H9 (cell line): Measurements from ENCODE around the gene LIPE. TPM values are rescaled to one million over a fixed set of nuclear protein-coding genes. Genes with fewer than 3 reads are reported as not detected.
A peak's percentile ranks its signal among the peaks of the same experiment; 100 is the strongest.

Experiments
- DNase-seq: peaks from one replicate; pipeline ENCODE4 v3.0.0-alpha.2; 2017
- H2AFZ ChIP-seq: one replicate; pipeline ENCODE4 v1.6.1; 2013; ENCODE audit warnings: mild to moderate bottlenecking, low read length, control low read depth, moderate library complexity
- H2AK5ac ChIP-seq: 2 replicates; pipeline ENCODE4 v1.6.1; 2013; ENCODE audit warnings: low read length, control low read depth, mixed read lengths; ENCODE audit not compliant: insufficient read length
- H2BK120ac ChIP-seq: one replicate; pipeline ENCODE4 v1.6.1; 2013; ENCODE audit warnings: low read depth, mild to moderate bottlenecking, low read length, control low read depth, inconsistent platforms; ENCODE audit not compliant: poor library complexity, severe bottlenecking
- H2BK12ac ChIP-seq: 2 replicates; pipeline ENCODE4 v1.6.1; 2013; ENCODE audit warnings: low read length, control low read depth, mixed read lengths, low read depth; ENCODE audit not compliant: insufficient read length
- H2BK15ac ChIP-seq: 2 replicates; pipeline ENCODE4 v1.6.1; 2013; ENCODE audit warnings: low read depth, low read length, control low read depth
- H2BK20ac ChIP-seq: one replicate; pipeline ENCODE4 v1.6.1; 2013; ENCODE audit warnings: low read depth, mild to moderate bottlenecking, low read length, control low read depth, inconsistent platforms; ENCODE audit not compliant: poor library complexity, severe bottlenecking
- H2BK5ac ChIP-seq: 2 replicates; pipeline ENCODE4 v1.6.1; 2013; ENCODE audit warnings: low read length, control low read depth, mixed read lengths; ENCODE audit not compliant: insufficient read length
- H3K14ac ChIP-seq: 2 replicates; pipeline ENCODE4 v1.6.1; 2013; ENCODE audit warnings: low read length, control low read depth; ENCODE audit not compliant: insufficient read depth
- H3K18ac ChIP-seq: 2 replicates; pipeline ENCODE4 v1.6.1; 2013; ENCODE audit warnings: low read depth, mild to moderate bottlenecking, mixed read lengths, low read length, control low read depth; ENCODE audit not compliant: insufficient read length
- H3K23ac ChIP-seq: 2 replicates; pipeline ENCODE4 v1.6.1; 2013; ENCODE audit warnings: low read length, control low read depth, mixed read lengths, low read depth; ENCODE audit not compliant: insufficient read length
- H3K23me2 ChIP-seq: 2 replicates; pipeline ENCODE4 v1.6.1; 2013; ENCODE audit warnings: low read depth, mild to moderate bottlenecking, mixed read lengths, low read length, control low read depth; ENCODE audit not compliant: insufficient read length, poor library complexity, severe bottlenecking
- H3K27ac ChIP-seq: 2 replicates; pipeline ENCODE4 v1.5.1; 2013; ENCODE audit warnings: low read length, control low read depth, mixed read lengths, low read depth; ENCODE audit not compliant: insufficient read length
- H3K27me3 ChIP-seq: 2 replicates; pipeline ENCODE4 v1.6.1; 2013; ENCODE audit warnings: low read length, control low read depth, inconsistent platforms; ENCODE audit not compliant: insufficient read depth
- H3K4ac ChIP-seq: 2 replicates; pipeline ENCODE4 v1.6.1; 2013; ENCODE audit warnings: low read depth, mild to moderate bottlenecking, control low read depth, inconsistent platforms, low read length, moderate library complexity
- H3K4me1 ChIP-seq: 2 replicates; pipeline ENCODE4 v1.6.1; 2013; ENCODE audit warnings: low read length, control low read depth, inconsistent platforms; ENCODE audit not compliant: insufficient read depth
- H3K4me2 ChIP-seq: 2 replicates; pipeline ENCODE4 v1.6.1; 2013; ENCODE audit warnings: low read length, control low read depth, mixed read lengths; ENCODE audit not compliant: insufficient read length, insufficient read depth
- H3K56ac ChIP-seq: 2 replicates; pipeline ENCODE4 v1.6.1; 2013; ENCODE audit warnings: low read depth, mild to moderate bottlenecking, mixed read lengths, low read length, control low read depth; ENCODE audit not compliant: insufficient read length
- H3K79me1 ChIP-seq: 2 replicates; pipeline ENCODE4 v1.6.1; 2013; ENCODE audit warnings: low read depth, mild to moderate bottlenecking, moderate library complexity, low read length, control low read depth, inconsistent platforms; ENCODE audit not compliant: insufficient read depth, poor library complexity, severe bottlenecking
- H3K79me2 ChIP-seq: 2 replicates; pipeline ENCODE4 v1.6.1; 2013; ENCODE audit warnings: low read length, control low read depth, inconsistent platforms; ENCODE audit not compliant: insufficient read depth
- H3K9ac ChIP-seq: 2 replicates; pipeline ENCODE4 v1.6.1; 2013; ENCODE audit warnings: low read length, control low read depth, mixed read lengths; ENCODE audit not compliant: insufficient read length; ENCODE audit errors: extremely low read depth
- H3K9me3 ChIP-seq: one replicate; pipeline ENCODE4 v1.6.1; 2013; ENCODE audit warnings: low read depth, low read length, inconsistent platforms; ENCODE audit not compliant: control insufficient read depth
- H3T11ph ChIP-seq: one replicate; pipeline ENCODE4 v1.6.1; 2013; ENCODE audit warnings: mild to moderate bottlenecking, low read length, control low read depth, inconsistent platforms
- H4K20me1 ChIP-seq: one replicate; pipeline ENCODE4 v1.6.1; 2013; ENCODE audit not compliant: control insufficient read depth, insufficient read length, insufficient read depth
- H4K5ac ChIP-seq: 2 replicates; pipeline ENCODE4 v1.6.1; 2013; ENCODE audit warnings: low read depth, mild to moderate bottlenecking, mixed read lengths, low read length, control low read depth; ENCODE audit not compliant: insufficient read length
- H4K8ac ChIP-seq: replicated peaks from 2 replicates; pipeline ENCODE4 v1.6.1; 2013; ENCODE audit warnings: low read length, control low read depth, mixed read lengths, low read depth; ENCODE audit not compliant: insufficient read length
- H4K91ac ChIP-seq: 2 replicates; pipeline ENCODE4 v1.6.1; 2013; ENCODE audit warnings: low read depth, mild to moderate bottlenecking, moderate library complexity, mixed read lengths, low read length, control low read depth; ENCODE audit not compliant: insufficient read length
- H3K27ac Mint-ChIP-seq, 3 experiments: 2 replicates in 2 of 3; 3 replicates in 1 of 3; pipeline ENCODE4 v1.8.0; 2020 to 2021; ENCODE audit warnings: mixed read lengths in 3 of 3, mild to moderate bottlenecking in 1 of 3, moderate library complexity in 1 of 3
- H3K27me3 Mint-ChIP-seq: 2 replicates; pipeline ENCODE4 v1.8.0; 2021; ENCODE audit warnings: low read depth, mild to moderate bottlenecking, moderate library complexity, mixed read lengths
- H3K36me3 Mint-ChIP-seq, 3 experiments: 2 replicates in 2 of 3; 3 replicates in 1 of 3; pipeline ENCODE4 v1.8.0; 2020 to 2021; ENCODE audit warnings: low read depth in 3 of 3, mixed read lengths in 3 of 3; ENCODE audit not compliant: insufficient read depth in 1 of 3
- H3K4me1 Mint-ChIP-seq, 2 experiments: 2 replicates each; pipeline ENCODE4 v1.8.0; 2020; ENCODE audit warnings: mixed read lengths in 2 of 2
- H3K4me3 Mint-ChIP-seq, 2 experiments: 2 replicates in 1 of 2; 3 replicates in 1 of 2; pipeline ENCODE4 v1.8.0; 2020 to 2021; ENCODE audit warnings: mild to moderate bottlenecking in 2 of 2, mixed read lengths in 2 of 2, moderate library complexity in 1 of 2
- H3K9me3 Mint-ChIP-seq, 2 experiments: 2 replicates in 1 of 2; 3 replicates in 1 of 2; pipeline ENCODE4 v1.8.0; 2020; ENCODE audit warnings: mild to moderate bottlenecking in 2 of 2, mixed read lengths in 2 of 2, moderate library complexity in 1 of 2
- WGBS: extraction: QIAGEN DNeasy Blood & Tissue Kit; methylation state at CpG from one replicate; pipeline ENCODE4 v1.1.7; 2013; ENCODE audit warnings: missing lambda C conversion rate, low lambda C conversion rate, mixed read lengths; ENCODE audit not compliant: insufficient read length; ENCODE audit errors: extremely low coverage; 5-methylcytosine and 5-hydroxymethylcytosine counted together
- total RNA-seq: library from RNA; stranded (reverse); gene quantifications from 2 replicates; pipeline ENCODE4 v1.2.1, GENCODE V29; 2021
- TF ChIP-seq, protein P1 (sequence below): fragments of 200-600 bp; sonication (generic); conservative IDR thresholded peaks from 3 replicates; pipeline ENCODE4 v1.8.0; 2021; ENCODE audit warnings: antibody characterized with exemption, mild to moderate bottlenecking

LIPE gene
- total RNA-seq, 1 experiment from 2014 or later = 6.3 TPM

DNA sequence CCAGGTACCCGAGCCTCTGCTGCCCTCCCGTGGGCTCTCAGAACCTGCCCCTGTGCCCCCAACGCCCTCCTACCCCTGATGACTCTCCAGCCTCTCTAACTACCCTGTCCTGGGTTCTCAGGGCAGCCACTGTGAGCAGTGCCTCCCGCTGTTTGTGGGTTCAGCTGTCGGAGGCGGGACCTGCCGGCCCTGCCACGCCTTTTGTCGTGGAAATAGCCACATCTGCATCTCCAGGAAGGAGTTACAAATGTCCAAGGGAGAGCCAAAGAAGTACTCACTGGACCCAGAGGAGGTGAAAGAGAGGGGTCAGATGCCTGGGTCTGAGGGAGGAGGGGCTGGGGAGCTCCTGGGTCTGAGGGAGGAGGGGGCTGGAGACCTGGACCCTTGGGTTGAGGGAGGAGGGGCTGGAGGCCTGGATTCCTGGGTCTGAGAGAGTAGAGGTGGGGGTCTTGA lies 57.1 kb downstream of the LIPE start:
- no peak overlapping the region for H2BK20ac ChIP-seq
- H3K14ac ChIP-seq = no peak overlapping the region
- H3K4ac ChIP-seq = no peak overlapping the region
- no peaks in the 10 kb centered on the region for H3K79me2 ChIP-seq
- H3K79me1 ChIP-seq = no peaks in the 10 kb centered on the region
- Mint-ChIP-seq H3K4me3 (peak overlapping the region; percentile 30 to 35; a peak in 4 of 5 replicates), H3K9me3 (peaks cover 3 to 4% of the 10 kb centered on the region in 2 experiments; a peak in 3 of 5 replicates), H3K4me1 (peaks cover 36 to 48% of the 10 kb centered on the region in 2 experiments), H3K27me3 (peaks cover 1% of the 10 kb centered on the region; the same call in 1 of the 2 replicates), H3K27ac (peak overlapping the region; percentile 75 to 95 (median 95); a peak in 5 of 7 replicates), H3K36me3 (peaks cover 23 to 40% (median 34%) of the 10 kb centered on the region in 3 experiments)
- H4K8ac ChIP-seq = no peak overlapping the region
- H3K9ac ChIP-seq = no peak overlapping the region
- no peak overlapping the region for H2BK120ac ChIP-seq
- no peak overlapping the region for H3K56ac ChIP-seq
- no peak overlapping the region for H3K18ac ChIP-seq
- H2BK12ac ChIP-seq = no peak overlapping the region
- peak; percentile 92 for DNase-seq
- no peak overlapping the region for H3K27ac ChIP-seq
- H4K91ac ChIP-seq = no peak overlapping the region
- H3K23ac ChIP-seq = no peak overlapping the region
- H3K4me2 ChIP-seq = peak overlapping the region; percentile 36
- no CpG with 5 or more reads among the region's 9 CpGs for WGBS
- H2BK5ac ChIP-seq = no peak overlapping the region
- H2AK5ac ChIP-seq = no peak overlapping the region
- H3K23me2 ChIP-seq = peaks cover 3% of the 10 kb centered on the region
- H2BK15ac ChIP-seq = no peak overlapping the region
- peaks cover 5% of the 10 kb centered on the region; the same call in 1 of the 2 replicates for H3K4me1 ChIP-seq
- no peaks in the 10 kb centered on the region for H3K27me3 ChIP-seq
- H4K5ac ChIP-seq = no peak overlapping the region
- no peaks in the 10 kb centered on the region for H3K9me3 ChIP-seq
- H4K20me1 ChIP-seq = no peaks in the 10 kb centered on the region
- no peak overlapping the region for H3T11ph ChIP-seq
- no peak overlapping the region for H2AFZ ChIP-seq
- TF ChIP-seq, protein P1, sequence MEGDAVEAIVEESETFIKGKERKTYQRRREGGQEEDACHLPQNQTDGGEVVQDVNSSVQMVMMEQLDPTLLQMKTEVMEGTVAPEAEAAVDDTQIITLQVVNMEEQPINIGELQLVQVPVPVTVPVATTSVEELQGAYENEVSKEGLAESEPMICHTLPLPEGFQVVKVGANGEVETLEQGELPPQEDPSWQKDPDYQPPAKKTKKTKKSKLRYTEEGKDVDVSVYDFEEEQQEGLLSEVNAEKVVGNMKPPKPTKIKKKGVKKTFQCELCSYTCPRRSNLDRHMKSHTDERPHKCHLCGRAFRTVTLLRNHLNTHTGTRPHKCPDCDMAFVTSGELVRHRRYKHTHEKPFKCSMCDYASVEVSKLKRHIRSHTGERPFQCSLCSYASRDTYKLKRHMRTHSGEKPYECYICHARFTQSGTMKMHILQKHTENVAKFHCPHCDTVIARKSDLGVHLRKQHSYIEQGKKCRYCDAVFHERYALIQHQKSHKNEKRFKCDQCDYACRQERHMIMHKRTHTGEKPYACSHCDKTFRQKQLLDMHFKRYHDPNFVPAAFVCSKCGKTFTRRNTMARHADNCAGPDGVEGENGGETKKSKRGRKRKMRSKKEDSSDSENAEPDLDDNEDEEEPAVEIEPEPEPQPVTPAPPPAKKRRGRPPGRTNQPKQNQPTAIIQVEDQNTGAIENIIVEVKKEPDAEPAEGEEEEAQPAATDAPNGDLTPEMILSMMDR = peak; percentile 62
